T-cell (primary cell): ENCODE data around the gene MPI. TPM values are rescaled to one million over a fixed set of nuclear protein-coding genes. Genes with fewer than 3 reads are reported as not detected.

ENCODE experiments used
- ATAC-seq, 4 experiments: fragments of 200-7000 bp in 3 of 4; fragments of 150-1000 bp in 1 of 4; cut with Tn5 transposase; replicated peaks in 1 of 4; 1 replicate in 3 of 4; 2 replicates in 1 of 4; pipeline ENCODE4 v1.10.0; 2021; ENCODE audit warnings: moderate library complexity in 3 of 4, mild to moderate bottlenecking in 2 of 4, moderate number of reproducible peaks in 1 of 4
- CTCF ChIA-PET, 2 donors: fragments of 300-600 bp; sonication (Branson Sonifier 250); formaldehyde crosslinking; loops; one replicate each; lab custom pipeline; 2022; ENCODE audit warnings: antibody characterized with exemption in 2 of 2; lab: Charles Lee
- POLR2A ChIA-PET, 2 donors: fragments of 300-600 bp; sonication (Branson Sonifier 250); formaldehyde crosslinking; loops; one replicate each; lab custom pipeline; 2022; ENCODE audit warnings: antibody characterized with exemption in 2 of 2; lab: Charles Lee
- DNase-seq, 35 experiments: peaks; one replicate each; pipeline versions ENCODE4 v3.0.0 to v3.0.0-alpha.2; 2013 to 2023
- H3K27ac ChIP-seq: one replicate; pipeline ENCODE4 v1.5.1; 2013; ENCODE audit warnings: low read length
- H3K27me3 ChIP-seq, 2 experiments: replicated peaks in 1 of 2; 1 replicate in 1 of 2; 2 replicates in 1 of 2; pipeline versions ENCODE4 v1.6.1 to v1.7.0; 2013; ENCODE audit warnings: low read length in 1 of 2, mixed read lengths in 1 of 2; ENCODE audit not compliant: control insufficient read depth in 2 of 2, insufficient read depth in 2 of 2; ENCODE audit errors: extremely low read depth in 1 of 2
- H3K36me3 ChIP-seq, 2 donors: 1 replicate in 1 of 2; 2 replicates in 1 of 2; pipeline versions ENCODE4 v1.6.1 to v1.7.0; 2013; ENCODE audit warnings: low read length in 1 of 2; ENCODE audit not compliant: control insufficient read depth in 2 of 2, insufficient read depth in 1 of 2; ENCODE audit errors: extremely low read depth in 1 of 2
- H3K4me1 ChIP-seq, 2 experiments: 1 replicate in 1 of 2; 2 replicates in 1 of 2; pipeline versions ENCODE4 v1.6.1 to v1.7.0; 2013; ENCODE audit warnings: low read length in 2 of 2, mixed read lengths in 1 of 2; ENCODE audit not compliant: insufficient read depth in 2 of 2, control insufficient read depth in 1 of 2; ENCODE audit errors: extremely low read depth in 1 of 2
- H3K4me3 ChIP-seq, 2 donors: 1 replicate in 1 of 2; 2 replicates in 1 of 2; pipeline versions ENCODE4 v1.5.1 to v1.7.0; 2013; ENCODE audit warnings: mild to moderate bottlenecking in 2 of 2, low read length in 1 of 2, moderate library complexity in 1 of 2; ENCODE audit not compliant: control insufficient read depth in 1 of 2; ENCODE audit errors: extremely low read depth in 1 of 2
- H3K9me3 ChIP-seq: 2 replicates; pipeline ENCODE4 v1.7.0; 2013
- H3K27ac Mint-ChIP-seq, 2 donors: one replicate each; pipeline ENCODE4 v1.8.0; 2020 to 2021; ENCODE audit warnings: mild to moderate bottlenecking in 2 of 2, mixed read lengths in 2 of 2
- H3K27me3 Mint-ChIP-seq, 2 donors: one replicate each; pipeline ENCODE4 v1.8.0; 2021 to 2022; ENCODE audit warnings: mixed read lengths in 2 of 2
- H3K36me3 Mint-ChIP-seq: one replicate; pipeline ENCODE4 v1.8.0; 2021; ENCODE audit warnings: mixed read lengths
- H3K4me1 Mint-ChIP-seq, 3 donors: one replicate each; pipeline ENCODE4 v1.8.0; 2020 to 2022; ENCODE audit warnings: mixed read lengths in 3 of 3, mild to moderate bottlenecking in 1 of 3
- H3K4me3 Mint-ChIP-seq, 3 donors: one replicate each; pipeline ENCODE4 v1.8.0; 2020 to 2022; ENCODE audit warnings: mild to moderate bottlenecking in 3 of 3, mixed read lengths in 3 of 3, moderate library complexity in 3 of 3
- H3K9me3 Mint-ChIP-seq, 3 donors: one replicate each; pipeline ENCODE4 v1.8.0; 2020 to 2022; ENCODE audit warnings: mixed read lengths in 3 of 3
- WGBS: methylation state at CpG from one replicate; pipeline ENCODE4 v1.1.5; 2013; ENCODE audit warnings: missing lambda C conversion rate; ENCODE audit not compliant: insufficient coverage; 5-methylcytosine and 5-hydroxymethylcytosine counted together
- total RNA-seq, 35 experiments: library from RNA in 6 of 35; stranded (reverse) in 6 of 35; fragments of 120-200 nt in 1 of 35; gene quantifications; one replicate each; pipeline versions ENCODE4 v1.2.1 to v1.2.4 and lab custom pipeline; 2013 to 2026

The MPI gene
- total RNA-seq, 5 donors from 2014 or later (not counting 1 experiment from before 2014, with no cell fraction given) = 36.5 to 74.1 (median 66.1) TPM

- DNase-seq = peak; percentile 39 to 88 (median 68)
- peaks cover 0 to 27% of the 10 kb centered on the region in 2 experiments for H3K27me3 ChIP-seq
- Mint-ChIP-seq H3K27me3 (no peaks in the 10 kb centered on the region), H3K4me3 (no peak overlapping the region), H3K4me1 (peaks cover 0 to 9% (median 3%) of the 10 kb centered on the region in 3 donors), H3K36me3 (no peaks in the 10 kb centered on the region), H3K27ac (no peak overlapping the region), H3K9me3 (no peaks in the 10 kb centered on the region)
- H3K27ac ChIP-seq = no peak overlapping the region
- peaks cover 0 to 7% of the 10 kb centered on the region in 2 experiments for H3K4me1 ChIP-seq
- H3K4me3 ChIP-seq = no peak overlapping the region
- no peaks in the 10 kb centered on the region for H3K9me3 ChIP-seq
- 94% methylated on average over 3 of the region's 7 CpGs for WGBS
- peak; percentile 89 to 93 (median 90) for ATAC-seq
- ChIA-PET CTCF (interaction anchor here (0.6 to 2.1 kb wide), 12 partner anchors 10 to 316 kb away, joined by 3 to 15 read pairs (median 6); partner anchors contain the start of gene COX5A (in 1 of the 2)), POLR2A (interaction anchor here in 1 of 2 donors (1.0 kb wide), 1 partner anchor 16 kb away, joined by 3 read pairs; no protein-coding TSS in a partner anchor)
- no peaks in the 10 kb centered on the region for H3K36me3 ChIP-seq
These were observed 60.5 kb downstream of the MPI start for GRCh38 chr15:74950078-74950908.

DNA sequence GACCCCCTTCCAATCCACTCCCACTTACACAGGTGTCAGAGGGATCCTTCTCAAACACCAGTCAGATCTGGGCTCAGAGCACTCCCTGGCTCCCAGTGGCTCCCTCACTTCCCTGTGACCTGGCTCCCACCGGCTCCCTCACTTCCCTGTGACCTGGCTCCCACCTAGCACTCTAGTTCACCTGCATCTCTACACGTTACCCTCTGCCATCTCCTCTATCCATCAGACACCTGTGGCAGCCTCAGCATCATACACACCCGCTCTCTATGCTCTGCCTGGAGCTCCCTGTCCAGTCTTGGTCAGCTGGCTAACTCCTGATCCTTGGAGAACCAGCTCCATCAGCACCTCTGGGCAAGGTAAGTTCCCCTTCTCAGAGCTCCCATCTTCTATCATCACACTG, 61.2 kb downstream of the MPI start:
- Mint-ChIP-seq H3K4me1 (peaks cover 0 to 13% (median 7%) of the 10 kb centered on the region in 3 donors), H3K9me3 (no peaks in the 10 kb centered on the region), H3K4me3 (no peak overlapping the region), H3K27me3 (no peaks in the 10 kb centered on the region), H3K27ac (no peak overlapping the region), H3K36me3 (no peaks in the 10 kb centered on the region)
- CTCF ChIA-PET = interaction anchor here (0.6 to 2.1 kb wide), 13 partner anchors 9 to 417 kb away, joined by 3 to 15 read pairs (median 4); partner anchors contain the start of gene COX5A (in 1 of the 2)
- H3K27me3 ChIP-seq = peaks cover 2 to 34% of the 10 kb centered on the region in 2 experiments
- no peaks in the 10 kb centered on the region for H3K9me3 ChIP-seq
- peaks cover 3 to 14% of the 10 kb centered on the region in 2 experiments for H3K4me1 ChIP-seq
- no peak for ATAC-seq
- no peak overlapping the region for H3K4me3 ChIP-seq
- DNase-seq = no peak
- no peak overlapping the region for H3K27ac ChIP-seq
- POLR2A ChIA-PET = no interaction called here
- 84% methylated on average over 3 of the region's 3 CpGs for WGBS
- H3K36me3 ChIP-seq = no peaks in the 10 kb centered on the region

Other genes starting within 250 kb of the MPI start
- gene EDC3, start 194.0 kb upstream of the MPI start, total RNA-seq = 10 to 100 TPM; 31.8 to 49.4 (median 43.2) TPM
- gene CYP1A1, start 164.5 kb upstream of the MPI start, total RNA-seq = 1 to 10 TPM in 3 of 5 donors, under 1 TPM in 1, not detected in 1; 0.14 to 3.3 (median 1.9) TPM
- not detected for gene CYP1A2, start 141.2 kb upstream of the MPI start, total RNA-seq
- gene CSK, start 108.0 kb upstream of the MPI start, total RNA-seq = 100 to 1,000 TPM; 198 to 296 (median 271) TPM
- 1 to 10 TPM in 1 of 5 donors, under 1 TPM in 4; 0.42 to 1.6 (median 0.44) TPM for gene LMAN1L, start 77.2 kb upstream of the MPI start, total RNA-seq
- gene CPLX3, start 63.4 kb upstream of the MPI start, total RNA-seq = under 1 TPM in 3 of 5 donors, not detected in 2; 0.16 to 0.50 (median 0.26) TPM
- gene ULK3, start 46.9 kb upstream of the MPI start, total RNA-seq = 100 to 1,000 TPM in 3 of 5 donors, 10 to 100 TPM in 2; 53.4 to 112 (median 101) TPM
- 100 to 1,000 TPM in 3 of 5 donors, 10 to 100 TPM in 2; 76.8 to 141 (median 134) TPM for gene SCAMP2, start 16.7 kb upstream of the MPI start, total RNA-seq
- gene FAM219B, start 16.8 kb downstream of the MPI start, total RNA-seq = 100 to 1,000 TPM in 2 of 5 donors, 10 to 100 TPM in 3; 46.0 to 108 (median 96.6) TPM
- 10 to 100 TPM; 58.5 to 83.1 (median 76.7) TPM for gene COX5A, start 48.0 kb downstream of the MPI start, total RNA-seq
- 1 to 10 TPM in 3 of 5 donors, under 1 TPM in 2; 0.79 to 4.2 (median 2.8) TPM for gene RPP25, start 66.7 kb downstream of the MPI start, total RNA-seq
- gene SCAMP5, start 105.5 kb downstream of the MPI start, total RNA-seq = 1 to 10 TPM in 1 of 5 donors, under 1 TPM in 4; 0.26 to 8.2 (median 0.51) TPM
- gene PPCDC, start 133.5 kb downstream of the MPI start, total RNA-seq = 10 to 100 TPM in 4 of 5 donors, 1 to 10 TPM in 1; 9.3 to 14.3 (median 11.8) TPM